Ishikawa (cell line): Measurements from ENCODE around the gene MRGPRG.

Experiments
- EGR1 ChIP-seq: IDR thresholded peaks from 2 replicates; pipeline ENCODE4 v1.6.1; 2012
- TF ChIP-seq, protein P1 (sequence below): IDR thresholded peaks from 2 replicates; pipeline ENCODE4 v1.6.1; 2012

DNA sequence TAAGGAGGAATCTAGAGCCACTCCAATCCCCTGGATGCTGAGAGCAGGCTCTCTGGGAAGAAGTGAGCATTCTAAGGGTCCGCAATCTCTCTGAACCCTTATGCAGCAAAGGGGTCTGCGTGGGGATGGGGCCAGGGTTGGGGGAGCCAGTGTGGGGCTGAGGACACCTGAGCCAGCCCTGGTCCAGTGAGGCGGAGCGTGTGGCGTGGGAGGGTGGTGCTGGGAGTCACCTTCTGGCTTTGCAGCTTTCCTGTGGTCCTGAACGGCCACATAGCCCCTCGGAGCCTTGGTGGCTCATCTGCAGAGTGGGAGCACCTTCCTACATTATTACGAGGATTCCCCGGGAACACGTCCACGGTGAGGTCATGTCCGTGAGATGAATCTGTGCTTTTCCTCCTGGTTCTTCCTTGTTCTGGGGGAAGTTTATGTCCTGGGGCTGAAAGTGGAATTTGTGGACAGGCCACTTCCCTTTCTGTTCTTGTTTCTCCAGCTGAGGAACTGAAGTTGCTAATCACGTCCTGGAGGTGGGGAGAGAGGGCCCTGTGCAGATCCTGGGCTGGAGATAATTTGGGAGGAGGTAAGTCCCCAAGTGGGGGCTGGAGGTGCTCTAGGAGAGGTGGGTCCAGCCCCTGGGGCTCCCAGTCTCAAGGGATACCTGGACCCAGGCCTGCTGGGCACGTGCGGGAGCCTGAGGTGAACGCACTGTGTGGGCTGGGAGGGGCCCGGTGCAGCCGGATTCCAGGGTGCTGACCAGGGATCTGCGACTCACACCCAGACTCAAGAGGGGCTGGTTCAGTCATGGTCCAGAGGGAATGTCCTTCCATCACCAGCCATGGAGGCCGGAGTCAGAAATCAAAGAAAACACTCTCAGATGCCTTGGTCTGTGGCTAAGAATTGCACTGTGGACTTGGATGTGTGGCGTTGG is 7.5 kb upstream of the MRGPRG start:
- TF ChIP-seq, protein P1, sequence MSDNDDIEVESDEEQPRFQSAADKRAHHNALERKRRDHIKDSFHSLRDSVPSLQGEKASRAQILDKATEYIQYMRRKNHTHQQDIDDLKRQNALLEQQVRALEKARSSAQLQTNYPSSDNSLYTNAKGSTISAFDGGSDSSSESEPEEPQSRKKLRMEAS, result no peak
- TF ChIP-seq EGR1, result no peak
